Esophagus muscularis mucosa (tissue), 4 donors: ENCODE results near the gene WASF2. TPM values are rescaled to one million over a fixed set of nuclear protein-coding genes. Genes with fewer than 3 reads are reported as not detected.

ENCODE experiments used
- DNase-seq: peaks from one replicate; pipeline ENCODE4 v3.0.0-alpha.2; 2017; ENCODE audit errors: extremely low spot score
- H3K27ac ChIP-seq, 4 donors: fragments of 200-600 bp; sonication (generic); replicated peaks in 1 of 4; 1 replicate in 3 of 4; 2 replicates in 1 of 4; pipeline ENCODE4 v1.5.1; 2016 to 2019; ENCODE audit warnings: mild to moderate bottlenecking in 1 of 4
- H3K27me3 ChIP-seq, 4 donors: fragments of 200-600 bp; sonication (generic); one replicate each; pipeline versions ENCODE4 v1.5.1 to v1.6.0; 2016 to 2019
- H3K36me3 ChIP-seq, 4 donors: fragments of 200-600 bp; sonication (generic); one replicate each; pipeline ENCODE4 v1.5.1; 2016 to 2019
- H3K4me1 ChIP-seq, 4 donors: fragments of 200-600 bp; sonication (generic); one replicate each; pipeline ENCODE4 v1.5.1; 2016 to 2019
- H3K4me3 ChIP-seq, 4 donors: fragments of 200-600 bp; sonication (generic); 1 replicate in 2 of 4; 2 replicates in 2 of 4; pipeline ENCODE4 v1.5.1; 2016 to 2019; ENCODE audit warnings: mild to moderate bottlenecking in 4 of 4, moderate library complexity in 1 of 4
- H3K9me3 ChIP-seq, 4 donors: fragments of 200-600 bp; sonication (generic); 1 replicate in 3 of 4; 2 replicates in 1 of 4; pipeline ENCODE4 v1.5.1; 2016 to 2019
- EP300 ChIP-seq: sonication (generic); formaldehyde crosslinking; IDR thresholded peaks from one replicate; pipeline ENCODE4 v1.6.1; 2017; ENCODE audit warnings: antibody characterized with exemption
- POLR2A ChIP-seq: fragments of 450-650 bp; IDR thresholded peaks from one replicate; pipeline ENCODE4 v1.6.1; 2017; ENCODE audit warnings: antibody characterized with exemption, moderate library complexity, mild to moderate bottlenecking, low read depth
- POLR2AphosphoS5 ChIP-seq, 2 donors: sonication (generic); formaldehyde crosslinking; IDR thresholded peaks; one replicate each; pipeline ENCODE4 v1.6.1; 2017; ENCODE audit warnings: antibody characterized with exemption in 2 of 2
- WGBS: methylation state at CpG from one replicate; pipeline ENCODE4 v1.1.5; 2018; 5-methylcytosine and 5-hydroxymethylcytosine counted together
- intact Hi-C: fragments of 100-400 bp; cut with DNase I; formaldehyde crosslinking; loops from one replicate; pipeline ENCODE4 v1.15.1; 2023
- total RNA-seq, 4 donors: library from RNA; depleted of rRNA; stranded (reverse); fragments of >200 nt; gene quantifications; one replicate each; pipeline versions ENCODE4 v1.1.0 to v1.2.1, GENCODE V29; 2016
- TF ChIP-seq, protein P1 (sequence below), 3 experiments: fragments of 200-600 bp in 2 of 3; fragments of 450-650 bp in 1 of 3; sonication (generic) in 2 of 3; IDR thresholded peaks; one replicate each; pipeline ENCODE4 v1.5.1; 2017 to 2019; ENCODE audit warnings: antibody characterized with exemption in 3 of 3, mild to moderate bottlenecking in 2 of 3, moderate library complexity in 1 of 3

WASF2 gene
- total RNA-seq, 4 donors from 2014 or later = 78.5 to 141 (median 101) TPM

DNA sequence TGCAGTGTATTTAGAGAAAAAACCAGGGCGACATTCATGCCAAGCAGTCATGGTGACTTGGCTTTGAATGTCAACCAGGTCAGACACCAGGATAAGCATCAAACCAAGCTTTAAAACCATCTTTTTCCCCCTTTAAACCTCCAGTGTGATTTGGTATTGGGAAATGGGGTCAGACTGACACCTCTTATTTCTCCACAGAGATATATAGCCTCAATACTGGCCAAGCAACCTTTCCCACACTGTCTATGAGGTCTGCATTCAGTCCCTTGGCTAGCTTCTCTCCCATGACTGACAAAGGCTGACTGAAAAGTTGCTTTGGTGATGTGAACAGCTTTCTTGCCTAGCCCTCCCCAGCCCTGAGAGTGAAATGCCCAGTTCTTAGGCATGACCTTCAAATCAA is 75.9 kb downstream of the WASF2 start:
- Histone ChIP-seq H3K9me3 (no peaks in the 10 kb centered on the region), H3K27ac (peak overlapping the region in 2 of 4 donors; percentile 14 to 16), H3K4me3 (no peak overlapping the region), H3K27me3 (no peaks in the 10 kb centered on the region), H3K36me3 (peaks cover 73 to 99% (median 82%) of the 10 kb centered on the region in 4 donors), H3K4me1 (peaks cover 37 to 50% (median 42%) of the 10 kb centered on the region in 4 donors)
- no peak for DNase-seq
- no peak for TF ChIP-seq POLR2AphosphoS5 (IDR thresholded peaks at IDR 0.05)
- no peak for TF ChIP-seq POLR2A
- no peak for TF ChIP-seq EP300
- TF ChIP-seq, protein P1, sequence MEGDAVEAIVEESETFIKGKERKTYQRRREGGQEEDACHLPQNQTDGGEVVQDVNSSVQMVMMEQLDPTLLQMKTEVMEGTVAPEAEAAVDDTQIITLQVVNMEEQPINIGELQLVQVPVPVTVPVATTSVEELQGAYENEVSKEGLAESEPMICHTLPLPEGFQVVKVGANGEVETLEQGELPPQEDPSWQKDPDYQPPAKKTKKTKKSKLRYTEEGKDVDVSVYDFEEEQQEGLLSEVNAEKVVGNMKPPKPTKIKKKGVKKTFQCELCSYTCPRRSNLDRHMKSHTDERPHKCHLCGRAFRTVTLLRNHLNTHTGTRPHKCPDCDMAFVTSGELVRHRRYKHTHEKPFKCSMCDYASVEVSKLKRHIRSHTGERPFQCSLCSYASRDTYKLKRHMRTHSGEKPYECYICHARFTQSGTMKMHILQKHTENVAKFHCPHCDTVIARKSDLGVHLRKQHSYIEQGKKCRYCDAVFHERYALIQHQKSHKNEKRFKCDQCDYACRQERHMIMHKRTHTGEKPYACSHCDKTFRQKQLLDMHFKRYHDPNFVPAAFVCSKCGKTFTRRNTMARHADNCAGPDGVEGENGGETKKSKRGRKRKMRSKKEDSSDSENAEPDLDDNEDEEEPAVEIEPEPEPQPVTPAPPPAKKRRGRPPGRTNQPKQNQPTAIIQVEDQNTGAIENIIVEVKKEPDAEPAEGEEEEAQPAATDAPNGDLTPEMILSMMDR (IDR thresholded peaks at IDR 0.05) = no peak
- 100% methylated on average over 1 of the region's 1 CpG for WGBS
- intact Hi-C loops = no loop called here

DNA sequence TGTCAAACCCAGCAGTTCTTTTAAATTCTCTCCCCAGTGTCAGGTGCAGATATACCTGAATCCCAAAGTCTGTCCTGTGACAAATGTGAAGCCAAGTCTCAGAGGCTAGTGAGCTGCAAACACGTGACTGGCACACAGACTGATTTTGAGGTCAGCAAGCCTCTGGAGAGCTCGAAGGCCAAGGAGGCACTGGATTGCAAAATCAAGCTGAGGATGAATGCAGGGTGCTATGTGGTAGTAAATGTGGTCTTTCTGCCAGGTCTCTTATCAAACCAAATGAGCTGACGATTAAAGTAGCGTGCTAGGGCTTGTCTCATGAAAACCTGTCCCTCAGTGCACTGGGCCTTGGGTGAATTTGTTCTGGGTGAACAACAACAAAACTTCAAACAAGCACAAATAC is 77.0 kb downstream of the WASF2 start:
- no peak overlapping the region for H3K27ac ChIP-seq
- no peaks in the 10 kb centered on the region for H3K27me3 ChIP-seq
- TF ChIP-seq POLR2AphosphoS5 (IDR thresholded peaks at IDR 0.05) (no peak), POLR2A (no peak), EP300 (no peak)
- DNase-seq = no peak
- H3K4me1 ChIP-seq = peaks cover 26 to 40% (median 31%) of the 10 kb centered on the region in 4 donors
- intact Hi-C loops = no loop called here
- no peaks in the 10 kb centered on the region for H3K9me3 ChIP-seq
- H3K4me3 ChIP-seq = no peak overlapping the region
- 89% methylated on average over 3 of the region's 4 CpGs for WGBS
- H3K36me3 ChIP-seq = peaks cover 76 to 100% (median 92%) of the 10 kb centered on the region in 4 donors

DNA sequence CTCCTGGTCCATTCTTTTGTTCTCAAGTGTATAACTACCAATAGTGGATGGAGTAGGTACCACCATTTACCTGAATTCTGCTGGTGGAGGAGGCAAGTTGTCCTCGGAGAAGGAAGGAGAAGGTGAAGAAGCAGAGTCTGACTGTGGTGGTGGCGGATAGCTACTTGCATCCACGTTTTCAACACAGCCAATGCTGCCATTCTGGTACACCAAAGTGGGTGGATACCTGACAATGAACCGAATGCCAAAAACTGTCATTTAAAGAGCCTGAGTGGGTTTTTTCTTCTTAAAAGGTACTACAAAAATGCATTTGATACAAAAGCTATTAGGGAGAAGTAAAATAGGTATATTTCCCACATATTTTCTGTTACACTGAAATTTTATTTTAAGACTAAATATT is 77.5 kb downstream of the WASF2 start:
- WGBS = 88% methylated on average over 4 of the region's 4 CpGs
- H3K4me1 ChIP-seq = peaks cover 21 to 35% (median 26%) of the 10 kb centered on the region in 4 donors
- no peak for TF ChIP-seq POLR2AphosphoS5 (IDR thresholded peaks at IDR 0.05)
- no peak for TF ChIP-seq POLR2A
- TF ChIP-seq, protein P1 (IDR thresholded peaks at IDR 0.05) = no peak
- no peak for TF ChIP-seq EP300
- peaks cover 81 to 100% (median 95%) of the 10 kb centered on the region in 4 donors for H3K36me3 ChIP-seq
- DNase-seq = no peak
- H3K27me3 ChIP-seq = no peaks in the 10 kb centered on the region
- intact Hi-C loops = no loop called here
- H3K4me3 ChIP-seq = no peak overlapping the region
- no peaks in the 10 kb centered on the region for H3K9me3 ChIP-seq
- no peak overlapping the region for H3K27ac ChIP-seq

DNA sequence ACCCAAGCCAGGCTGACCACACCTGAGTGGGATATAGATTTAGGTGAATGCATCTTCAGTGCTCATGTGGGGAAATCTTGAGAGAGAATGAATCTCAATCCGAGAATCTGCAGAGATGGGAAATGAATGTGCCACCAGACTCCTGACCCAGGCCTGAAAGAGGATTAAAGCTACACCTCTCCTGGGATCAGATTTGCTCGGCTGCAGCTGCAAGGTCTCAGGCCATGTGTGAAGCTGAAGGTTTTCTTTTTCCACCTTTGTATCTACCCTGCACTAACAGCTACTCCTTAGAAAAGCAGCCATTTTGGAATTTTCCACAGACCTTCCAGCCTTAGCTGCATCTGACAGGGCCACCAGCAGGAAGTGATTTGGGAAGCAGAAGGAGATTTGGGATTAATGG is 79.3 kb downstream of the WASF2 start:
- Histone ChIP-seq H3K36me3 (peaks cover 72 to 99% (median 96%) of the 10 kb centered on the region in 4 donors), H3K9me3 (no peaks in the 10 kb centered on the region), H3K27ac (no peak overlapping the region), H3K27me3 (no peaks in the 10 kb centered on the region), H3K4me3 (no peak overlapping the region), H3K4me1 (peaks cover 18 to 35% (median 25%) of the 10 kb centered on the region in 4 donors)
- TF ChIP-seq, protein P1 (IDR thresholded peaks at IDR 0.05) = no peak
- TF ChIP-seq POLR2A (no peak), POLR2AphosphoS5 (IDR thresholded peaks at IDR 0.05) (no peak)
- WGBS = 85% methylated on average over 2 of the region's 2 CpGs
- DNase-seq = no peak
- intact Hi-C loops = no loop called here

DNA sequence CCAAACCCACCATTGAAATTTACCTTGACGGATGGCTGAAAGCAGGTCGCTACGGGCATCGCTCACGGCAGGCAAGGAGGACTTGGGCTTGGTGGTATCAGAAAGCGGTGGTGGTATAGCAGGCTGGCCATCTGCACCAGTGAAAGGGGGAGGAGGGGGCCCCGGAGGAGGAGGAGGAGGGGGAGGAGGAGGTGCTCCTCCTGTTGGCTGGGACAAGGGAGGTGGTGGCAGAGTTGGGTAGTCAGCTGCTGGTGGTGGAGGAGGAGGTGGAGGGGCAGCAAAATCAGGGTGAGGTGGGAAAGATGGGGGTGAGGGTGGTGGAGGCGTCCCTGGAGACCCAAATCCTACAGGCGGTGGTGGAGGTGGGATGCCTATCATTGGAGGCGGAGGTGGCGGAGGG is 80.3 kb downstream of the WASF2 start:
- Histone ChIP-seq H3K4me3 (no peak overlapping the region), H3K4me1 (peaks cover 29 to 45% (median 35%) of the 10 kb centered on the region in 4 donors), H3K27me3 (no peaks in the 10 kb centered on the region), H3K27ac (no peak overlapping the region), H3K36me3 (peaks cover 63 to 89% (median 86%) of the 10 kb centered on the region in 4 donors), H3K9me3 (no peaks in the 10 kb centered on the region)
- intact Hi-C loops = no loop called here
- DNase-seq = no peak
- TF ChIP-seq POLR2A (no peak), EP300 (no peak), POLR2AphosphoS5 (IDR thresholded peaks at IDR 0.05) (no peak)
- TF ChIP-seq, protein P1 (IDR thresholded peaks at IDR 0.05) = no peak
- WGBS = 95% methylated on average over 11 of the region's 11 CpGs
